ENCODE measurements around the gene TMX2. TPM values are rescaled to one million over a fixed set of nuclear protein-coding genes. Genes with fewer than 3 reads are reported as not detected.
A peak's percentile ranks its signal among the peaks of the same experiment; 100 is the strongest.

TMX2 gene
- total RNA-seq, 1 experiment from 2014 or later = 91.3 TPM

DNA sequence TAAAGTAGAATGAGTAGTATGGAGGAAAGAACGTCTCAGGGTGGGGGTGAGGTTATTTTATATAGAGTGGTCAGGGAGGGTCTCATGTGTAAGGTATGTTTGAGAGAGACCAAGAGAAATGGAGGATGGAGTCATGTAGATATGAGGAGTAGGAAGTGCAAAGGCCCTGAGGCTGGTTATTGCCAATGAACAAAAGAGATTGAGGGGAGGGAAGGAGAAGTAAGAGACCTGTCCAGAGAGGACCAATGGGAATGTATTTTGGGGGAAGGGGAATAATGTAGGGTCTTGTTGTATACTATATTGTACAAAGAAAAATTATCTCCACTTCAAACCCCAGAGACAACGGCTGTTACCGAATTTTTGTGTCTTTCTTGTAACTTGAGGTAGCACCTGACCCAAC, 59.0 kb downstream of the TMX2 start:
- H3K23ac ChIP-seq (ENCODE audit: insufficient read length, low read depth, low read length) = no peak overlapping the region
- H2AK5ac ChIP-seq (ENCODE audit: insufficient read length, low read length) = no peak overlapping the region
- no peaks in the 10 kb centered on the region for H3K27me3 Mint-ChIP-seq (ENCODE audit: low read depth)
- H4K5ac ChIP-seq (ENCODE audit: insufficient read length, low read depth, low read length) = no peak overlapping the region
- H3K27ac ChIP-seq (ENCODE audit: insufficient read length, low read depth, low read length) = no peak overlapping the region
- no peak for DNase-seq
- peaks cover 10% of the 10 kb centered on the region for H3K79me1 ChIP-seq (ENCODE audit: insufficient read depth, low read depth, low read length, poor library complexity, severe bottlenecking)
- peak overlapping the region in 2 of 3 experiments; percentile 2 to 5; a peak in 2 of 7 replicates for H3K27ac Mint-ChIP-seq
- no peak overlapping the region for H3K4ac ChIP-seq (ENCODE audit: low read depth, low read length)
- H3K79me2 ChIP-seq (ENCODE audit: insufficient read depth, low read length) = peaks cover 62% of the 10 kb centered on the region; the same call in 1 of the 2 replicates
- no peak overlapping the region for H2BK20ac ChIP-seq (ENCODE audit: low read depth, low read length, poor library complexity, severe bottlenecking)
- peaks cover 43 to 45% of the 10 kb centered on the region in 2 experiments for H3K4me1 Mint-ChIP-seq
- no peak overlapping the region for H3K18ac ChIP-seq (ENCODE audit: insufficient read length, low read depth, low read length)
- no peak overlapping the region for H3K14ac ChIP-seq (ENCODE audit: insufficient read depth, low read length)
- no peak overlapping the region for H4K91ac ChIP-seq (ENCODE audit: insufficient read length, low read depth, low read length)
- H2BK12ac ChIP-seq (ENCODE audit: insufficient read length, low read depth, low read length) = no peak overlapping the region
- no peak overlapping the region for H3T11ph ChIP-seq (ENCODE audit: low read length)
- H4K20me1 ChIP-seq (ENCODE audit: control insufficient read depth, insufficient read depth, insufficient read length) = no peaks in the 10 kb centered on the region
- peaks cover 8 to 28% (median 18%) of the 10 kb centered on the region in 3 experiments; a peak in 6 of 7 replicates for H3K36me3 Mint-ChIP-seq (ENCODE audit: insufficient read depth in 1 of 3, low read depth in 3 of 3)
- H3K9me3 Mint-ChIP-seq = no peaks in the 10 kb centered on the region
- H3K27me3 ChIP-seq (ENCODE audit: insufficient read depth, low read length) = no peaks in the 10 kb centered on the region
- H3K4me2 ChIP-seq (ENCODE audit: insufficient read depth, insufficient read length, low read length) = no peak overlapping the region
- H3K56ac ChIP-seq (ENCODE audit: insufficient read length, low read depth, low read length) = no peak overlapping the region
- no peak overlapping the region for H3K4me3 Mint-ChIP-seq
- H3K4me1 ChIP-seq (ENCODE audit: insufficient read depth, low read length) = peaks cover 13% of the 10 kb centered on the region; the same call in 1 of the 2 replicates
- H2BK5ac ChIP-seq (ENCODE audit: insufficient read length, low read length) = no peak overlapping the region
- no peak overlapping the region for H4K8ac ChIP-seq (replicated peaks; ENCODE audit: insufficient read length, low read depth, low read length)
- no peaks in the 10 kb centered on the region for H3K23me2 ChIP-seq (ENCODE audit: insufficient read length, low read depth, low read length, poor library complexity, severe bottlenecking)
- no peak overlapping the region for H2BK15ac ChIP-seq (ENCODE audit: low read depth, low read length)
- no peak overlapping the region for H3K9ac ChIP-seq (ENCODE audit: extremely low read depth, insufficient read length, low read length)
- TF ChIP-seq CTCF (conservative IDR thresholded peaks at IDR 0.05) = no peak
- H2BK120ac ChIP-seq (ENCODE audit: low read depth, low read length, poor library complexity, severe bottlenecking) = no peak overlapping the region
- no peak overlapping the region for H2AFZ ChIP-seq (ENCODE audit: low read length)
- WGBS (ENCODE audit: extremely low coverage, insufficient read length, low lambda C conversion rate) = 100% methylated on average over 1 of the region's 3 CpGs
- H3K9me3 ChIP-seq (ENCODE audit: control insufficient read depth, low read depth, low read length) = no peaks in the 10 kb centered on the region

Measured in H9 (cell line).